Erythroblast (primary cell): Measurements from ENCODE around the gene WDR36.
"Not testable (repeated sequence)": the region's sequence is repeated elsewhere in the genome, so short reads cannot be mapped to it uniquely, and the experiment has no call there.

ENCODE experiments used
- DNase-seq, 2 experiments: peaks; one replicate each; lab custom pipeline; 2025; lab: John Stamatoyannopoulos, UW
- GATA1 ChIP-seq: IDR thresholded peaks from 2 replicates; pipeline ENCODE4 v1.6.1; 2011; ENCODE audit warnings: low read depth, mild to moderate bottlenecking, control low read depth, low read length, moderate library complexity
- POLR2A ChIP-seq: IDR thresholded peaks from 2 replicates; pipeline ENCODE4 v1.6.1; 2011; ENCODE audit warnings: mild to moderate bottlenecking, low read length

WDR36 gene

GRCh38 chr5:111135363-111135762 lies 43.2 kb downstream of the WDR36 start:
- TF ChIP-seq POLR2A (no peak), GATA1 (no peak)

GRCh38 chr5:111135946-111136345 lies 43.8 kb downstream of the WDR36 start:
- no peak for DNase-seq
- no peak for TF ChIP-seq GATA1
- TF ChIP-seq POLR2A = no peak

More at GRCh38 chr5:111135363-111135762, 43.2 kb downstream of the WDR36 start:
- DNase-seq = no peak

GRCh38 chr5:111138096-111138495 lies 45.9 kb downstream of the WDR36 start:
- TF ChIP-seq POLR2A = no peak
- DNase-seq = no peak

- DNase-seq = not testable (repeated sequence)
Measured at GRCh38 chr5:111141471-111141870, 49.3 kb downstream of the WDR36 start.

- no peak for TF ChIP-seq GATA1
- peak in 1 of 2 experiments; percentile 3 for DNase-seq
Measured at GRCh38 chr5:111142932-111143331, 50.8 kb downstream of the WDR36 start.

- no peak for DNase-seq
- TF ChIP-seq POLR2A = no peak
- TF ChIP-seq GATA1 = no peak
Measured at GRCh38 chr5:111143910-111144309, 51.8 kb downstream of the WDR36 start.

GRCh38 chr5:111144352-111144930 lies 52.3 kb downstream of the WDR36 start:
- TF ChIP-seq POLR2A (no peak), GATA1 (no peak)
- DNase-seq = no peak

- no peak for TF ChIP-seq GATA1
- no peak for TF ChIP-seq POLR2A
- no peak for DNase-seq
Measured at GRCh38 chr5:111146053-111146452, 53.9 kb downstream of the WDR36 start.

- TF ChIP-seq POLR2A (no peak), GATA1 (no peak)
- DNase-seq = no peak
Measured at GRCh38 chr5:111147502-111147901, 55.4 kb downstream of the WDR36 start.

GRCh38 chr5:111151998-111152397 lies 59.9 kb downstream of the WDR36 start:
- TF ChIP-seq GATA1 (no peak), POLR2A (no peak)
- no peak for DNase-seq

GRCh38 chr5:111153483-111153882 lies 61.3 kb downstream of the WDR36 start:
- TF ChIP-seq GATA1 = no peak
- TF ChIP-seq POLR2A = no peak

GRCh38 chr5:111153945-111154344 lies 61.8 kb downstream of the WDR36 start:
- TF ChIP-seq GATA1 (no peak), POLR2A (no peak)
- no peak for DNase-seq

More at GRCh38 chr5:111153483-111153882, 61.3 kb downstream of the WDR36 start:
- DNase-seq = no peak

GRCh38 chr5:111158105-111158744 lies 66.1 kb downstream of the WDR36 start:
- no peak for TF ChIP-seq POLR2A
- TF ChIP-seq GATA1 = no peak
- peak; percentile 55 to 77 for DNase-seq

- no peak for DNase-seq
- no peak for TF ChIP-seq GATA1
- TF ChIP-seq POLR2A = no peak
Measured at GRCh38 chr5:111159845-111160244, 67.7 kb downstream of the WDR36 start.

- DNase-seq = no peak
Measured at GRCh38 chr5:111163000-111163399, 70.9 kb downstream of the WDR36 start.

More at GRCh38 chr5:111163000-111163399, 70.9 kb downstream of the WDR36 start:
- no peak for TF ChIP-seq GATA1
- TF ChIP-seq POLR2A = no peak
